Cerebellar cortex (tissue), 1 donor: ENCODE results near the gene INSYN1.

ENCODE experiments used
- DNase-seq: peaks from one replicate; pipeline ENCODE4 v3.0.0-alpha.2; 2015; ENCODE audit warnings: low spot score

INSYN1 gene

DNA sequence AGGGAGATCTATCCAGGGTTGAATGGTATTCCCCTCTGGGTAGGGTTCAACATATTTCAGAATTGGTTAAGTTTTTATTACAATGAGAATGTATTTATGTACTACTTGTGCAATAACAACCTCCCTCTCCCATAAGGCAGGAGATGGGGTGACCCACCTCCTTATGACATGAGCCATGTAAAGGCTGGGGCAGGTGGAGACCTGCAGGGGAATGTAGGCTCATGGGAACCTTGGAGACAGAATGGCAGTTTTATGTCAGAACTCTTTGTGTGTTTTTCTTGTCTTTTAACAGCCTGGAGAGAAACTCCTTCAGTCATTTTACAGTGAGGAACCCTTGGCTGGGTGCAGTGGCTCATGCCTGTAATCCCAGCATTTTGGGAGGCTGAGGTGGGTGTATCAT lies 24.6 kb upstream of the INSYN1 start:
- no peak for DNase-seq

DNA sequence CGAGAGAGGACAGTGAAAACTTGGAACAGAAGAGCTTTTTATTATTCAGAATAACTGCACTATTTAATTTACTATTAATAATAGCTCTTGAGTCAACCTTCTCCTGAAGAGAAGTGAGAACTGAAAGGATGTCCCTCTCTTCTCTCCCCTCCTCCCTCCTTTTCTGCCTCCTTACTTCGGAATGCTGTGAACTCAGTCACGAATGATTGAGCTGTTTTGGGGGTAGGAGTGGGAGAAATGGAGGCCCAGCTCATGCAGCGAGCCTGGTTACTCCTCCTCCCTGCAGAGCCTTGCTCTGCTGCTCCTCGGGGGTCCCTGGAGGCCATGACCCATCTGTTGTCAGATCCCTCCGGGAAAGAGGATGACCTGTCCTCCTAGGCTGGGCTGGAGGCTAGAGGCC lies 20.3 kb upstream of the INSYN1 start:
- DNase-seq = no peak

GRCh38 chr15:73771385-73772045 lies 18.4 kb upstream of the INSYN1 start:
- no peak for DNase-seq

- no peak for DNase-seq
Measured at GRCh38 chr15:73770050-73770449, 16.9 kb upstream of the INSYN1 start.

- no peak for DNase-seq
Measured at GRCh38 chr15:73767806-73768501, 14.8 kb upstream of the INSYN1 start.

GRCh38 chr15:73766598-73766997 lies 13.4 kb upstream of the INSYN1 start:
- DNase-seq = no peak

DNA sequence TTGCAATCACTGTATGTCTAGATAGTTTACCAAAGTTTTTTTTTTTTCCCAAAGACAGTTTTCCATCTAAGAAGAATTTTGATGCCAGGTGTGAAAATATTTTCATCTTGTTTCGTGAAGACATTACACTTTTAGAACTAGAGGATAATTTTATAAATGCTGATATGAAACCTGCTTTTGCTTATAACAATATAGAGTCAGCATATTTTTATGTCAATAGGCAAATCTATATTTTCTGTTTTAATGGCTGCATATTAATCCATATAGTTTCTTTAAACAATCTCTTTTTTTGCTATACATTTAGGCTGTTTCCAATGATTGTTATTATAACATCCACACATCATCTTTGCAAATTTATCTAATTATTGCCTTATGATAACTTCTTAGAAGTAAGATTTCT lies 12.6 kb upstream of the INSYN1 start:
- DNase-seq = no peak

DNA sequence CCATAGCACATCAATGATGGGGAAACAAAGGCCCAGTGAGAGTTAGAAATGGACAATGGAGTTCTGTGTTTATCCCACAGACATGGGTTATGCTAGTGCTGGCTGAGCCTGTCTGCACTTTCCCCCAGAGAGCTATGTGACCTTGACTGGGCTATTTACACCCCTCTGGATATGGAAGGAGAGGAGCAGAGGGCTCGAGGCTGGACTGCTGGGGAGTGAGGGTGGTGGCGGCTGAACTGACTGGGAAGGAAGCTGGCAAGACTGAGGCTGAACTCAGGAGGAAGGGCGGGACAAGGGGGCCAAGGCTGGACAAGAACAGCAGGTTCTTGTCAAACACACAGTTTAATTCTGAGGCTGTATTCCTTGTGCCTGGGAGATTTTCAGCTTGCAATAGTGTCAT lies 10.8 kb upstream of the INSYN1 start:
- no peak for DNase-seq

- no peak for DNase-seq
Measured at GRCh38 chr15:73760330-73761329, 7.5 kb upstream of the INSYN1 start.

DNA sequence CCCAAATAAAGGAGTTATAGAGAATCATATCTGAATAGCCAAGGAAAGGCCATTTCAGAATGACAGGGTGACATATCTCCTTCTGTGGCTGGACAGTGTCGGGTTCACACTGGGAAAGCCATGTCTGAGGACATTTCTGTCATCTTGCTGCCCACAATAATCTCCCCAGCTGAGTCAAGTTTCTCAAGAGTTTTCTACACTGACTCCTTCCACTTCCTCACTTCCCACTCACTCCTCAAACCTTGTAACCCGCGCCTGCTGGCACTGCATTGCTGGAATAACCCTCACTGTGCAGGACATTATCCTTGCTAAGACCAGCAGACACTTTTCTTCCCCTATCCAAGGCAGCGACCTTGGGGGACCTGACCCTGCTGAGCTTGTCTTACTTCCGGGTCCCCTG lies 5.3 kb upstream of the INSYN1 start:
- no peak for DNase-seq

DNA sequence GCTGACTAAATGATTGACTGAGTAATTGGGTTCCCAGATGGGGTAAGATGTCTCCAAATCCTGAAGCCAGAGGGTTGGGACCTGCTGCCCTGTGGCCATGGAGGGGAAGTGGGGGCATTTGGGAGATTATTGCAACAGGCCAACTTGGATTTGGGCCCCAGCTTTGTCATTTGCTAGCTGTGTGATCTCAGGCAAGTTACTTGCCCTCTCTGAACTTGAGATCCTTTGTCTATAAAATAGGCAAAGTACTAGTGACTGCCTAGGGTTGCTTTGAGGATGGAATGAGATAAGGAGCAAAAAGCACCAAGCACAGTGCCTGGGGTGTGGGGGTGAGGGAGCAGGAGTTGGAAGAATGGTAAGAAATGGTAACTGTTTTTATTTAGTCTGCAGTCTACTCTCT lies 4.4 kb upstream of the INSYN1 start:
- DNase-seq = no peak

- no peak for DNase-seq
Measured at GRCh38 chr15:73756947-73757513, 3.9 kb upstream of the INSYN1 start.

DNA sequence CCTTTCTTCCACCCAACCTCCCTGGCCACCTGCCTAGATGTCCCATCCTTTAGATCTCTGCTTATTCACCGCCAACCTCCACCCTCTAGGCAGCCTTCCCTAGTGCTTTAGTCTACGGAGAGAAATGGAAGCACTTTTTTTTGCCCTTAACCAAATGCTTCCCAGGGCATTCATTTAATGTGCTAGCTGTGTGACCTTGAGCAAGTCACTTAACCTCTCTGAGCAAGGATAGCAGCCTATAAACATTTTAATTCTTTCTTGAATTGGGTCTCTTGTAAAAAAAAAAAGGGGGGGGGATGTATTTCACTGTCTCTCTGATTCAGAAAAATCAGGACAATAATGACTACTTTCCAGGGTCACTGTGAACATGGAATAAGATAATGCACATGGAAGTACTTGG lies 3.2 kb upstream of the INSYN1 start:
- DNase-seq = no peak

- no peak for DNase-seq
Measured at GRCh38 chr15:73755946-73756345, 2.8 kb upstream of the INSYN1 start.

DNA sequence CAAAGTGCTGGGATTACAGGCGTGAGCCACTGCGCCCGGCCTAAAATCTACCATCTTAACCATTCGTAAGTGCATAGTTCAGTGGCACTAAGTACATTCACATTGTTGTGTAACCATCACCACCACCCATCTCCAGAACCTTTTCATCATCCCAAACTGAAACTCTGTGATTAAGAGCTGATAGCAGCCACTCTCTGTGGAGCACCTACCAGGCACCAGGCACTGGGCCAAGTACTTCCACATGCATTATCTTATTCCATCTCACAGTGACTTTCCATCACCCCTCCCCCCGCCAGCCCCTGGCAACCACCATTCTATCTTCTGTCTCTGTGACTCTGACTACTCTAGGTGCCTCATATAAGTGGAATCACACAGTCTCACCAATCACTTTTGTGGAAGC lies 2.3 kb upstream of the INSYN1 start:
- DNase-seq = no peak

DNA sequence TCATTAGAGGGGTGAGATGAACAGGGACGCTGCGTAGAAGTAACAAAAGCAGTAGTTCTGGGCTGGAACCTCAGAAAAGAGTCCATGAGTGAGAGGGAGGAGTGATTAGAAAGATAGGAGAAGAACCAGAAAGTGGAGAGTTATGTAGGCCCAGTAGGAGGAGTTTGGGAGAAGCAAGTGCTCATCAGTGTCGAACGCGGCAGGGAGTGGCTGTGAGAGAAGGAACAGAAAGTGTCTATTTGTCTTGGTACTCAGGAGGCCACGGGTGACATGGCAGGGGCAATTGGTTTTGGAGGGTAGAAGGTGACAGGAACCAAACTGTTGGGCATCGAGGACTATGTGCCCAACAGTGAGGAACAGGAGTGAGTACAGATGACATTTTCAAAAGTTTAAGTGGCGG lies 1.3 kb upstream of the INSYN1 start:
- no peak for DNase-seq

GRCh38 chr15:73752806-73753193 lies 351 bp downstream of the INSYN1 start:
- DNase-seq = no peak

DNA sequence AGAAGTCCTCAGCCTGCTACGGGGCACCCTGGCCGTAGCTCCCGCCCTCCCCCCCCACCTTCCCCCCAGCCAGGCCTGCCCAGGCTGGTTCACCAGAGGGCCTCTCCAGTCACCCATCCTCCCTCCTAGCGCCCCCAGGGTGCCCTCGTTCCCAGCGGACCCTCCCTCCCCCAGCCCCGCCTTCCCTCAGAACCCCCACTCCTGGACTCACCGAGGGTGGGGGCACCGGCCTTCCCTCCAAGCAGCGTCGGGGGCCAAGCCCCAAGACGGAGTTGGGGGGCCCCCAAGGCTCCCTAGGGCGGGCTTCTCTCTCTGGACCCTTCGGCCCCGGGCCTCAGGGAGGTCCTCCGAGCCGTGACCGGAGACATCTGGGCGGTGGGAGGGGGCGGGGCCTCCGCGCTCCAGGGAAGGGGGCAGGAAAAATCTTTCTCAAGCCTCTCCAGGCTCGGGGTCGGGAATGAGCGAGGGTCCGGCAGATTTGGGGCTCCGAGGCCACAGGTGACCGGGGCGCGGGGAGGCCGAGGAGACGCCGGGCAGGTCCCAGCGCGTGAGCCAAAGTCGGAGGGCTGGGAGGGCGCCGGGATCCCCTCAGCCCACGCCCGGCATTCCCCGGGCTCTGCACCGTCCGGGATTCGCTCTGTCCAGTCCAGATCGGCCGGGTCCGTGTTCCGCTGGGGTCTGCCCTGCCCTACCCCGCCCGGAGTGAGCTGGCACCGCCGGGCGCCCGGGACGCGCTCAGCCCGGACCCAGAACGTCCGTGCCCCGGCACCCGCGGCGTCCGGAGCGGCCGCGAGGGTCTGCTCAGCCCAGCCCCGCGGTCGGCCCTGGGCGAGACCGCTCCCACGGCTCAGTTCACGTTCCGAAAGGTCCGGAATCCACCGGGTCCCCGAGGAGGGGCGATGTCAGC lies 999 bp downstream of the INSYN1 start:
- no peak for DNase-seq

DNA sequence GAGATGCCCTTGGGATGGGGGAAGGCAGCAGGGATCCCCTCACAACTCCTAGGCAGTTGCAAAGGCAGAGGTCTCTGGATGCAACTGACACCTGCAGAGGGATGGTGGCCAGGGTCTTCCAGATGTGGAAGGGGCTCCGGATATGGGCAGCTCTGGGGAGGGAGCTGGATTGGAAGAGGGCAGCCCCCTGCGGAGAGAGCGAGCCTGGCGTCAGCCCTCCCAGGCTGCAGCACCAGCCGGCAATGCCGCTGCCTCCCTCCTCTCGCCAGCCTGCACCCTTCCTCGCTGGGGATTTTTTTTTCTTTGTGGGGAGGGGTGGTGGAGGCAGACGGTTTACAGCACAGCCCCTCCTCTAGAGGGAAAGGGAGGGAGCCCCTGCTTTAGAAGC lies 1.6 kb downstream of the INSYN1 start:
- no peak for DNase-seq

DNA sequence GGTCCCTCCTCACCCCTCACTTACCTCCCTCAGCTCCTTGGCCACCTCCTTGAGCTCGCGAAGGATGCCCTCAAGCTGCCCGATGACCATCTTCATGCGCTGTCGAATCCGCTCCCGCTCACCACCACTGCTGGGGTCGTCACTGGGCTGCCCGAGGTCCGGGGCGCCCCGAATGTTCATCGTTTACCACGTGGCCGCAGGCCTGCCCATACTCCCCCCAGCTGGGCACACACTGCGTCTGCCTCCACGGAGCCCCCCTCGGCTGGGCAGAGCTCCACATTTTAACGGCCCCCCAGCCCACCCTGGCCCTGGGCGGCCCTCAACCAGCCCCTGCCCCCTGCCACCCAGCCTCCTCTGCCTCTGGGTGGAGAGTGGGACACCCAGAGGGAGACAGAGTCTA lies 2.2 kb downstream of the INSYN1 start:
- no peak for DNase-seq

GRCh38 chr15:73750438-73750837 lies 2.7 kb downstream of the INSYN1 start:
- no peak for DNase-seq
